ENCODE data around the gene SORBS2. TPM values are rescaled to one million over a fixed set of nuclear protein-coding genes. Genes with fewer than 3 reads are reported as not detected.

The SORBS2 gene
- total RNA-seq, 2 experiments from 2014 or later = not detected

- Mint-ChIP-seq H3K27me3 (ENCODE audit: low read depth) (no peaks in the 10 kb centered on the region), H3K4me3 (no peak overlapping the region), H3K27ac (no peak overlapping the region), H3K36me3 (ENCODE audit: low read depth) (no peaks in the 10 kb centered on the region), H3K4me1 (ENCODE audit: low read depth) (no peaks in the 10 kb centered on the region), H3K9me3 (ENCODE audit: insufficient read depth) (no peaks in the 10 kb centered on the region)
- ATAC-seq = no peak
- POLR2A ChIA-PET = no interaction called here
- CTCF ChIA-PET = no interaction called here
- no peak for DNase-seq
Observed at GRCh38 chr4:185752872-185753271, 59.1 kb downstream of the SORBS2 start.

GRCh38 chr4:185749858-185750257, 62.1 kb downstream of the SORBS2 start:
- POLR2A ChIA-PET = no interaction called here

GRCh38 chr4:185748901-185749390, 63.0 kb downstream of the SORBS2 start:
- Mint-ChIP-seq H3K27ac (no peak overlapping the region), H3K4me3 (no peak overlapping the region), H3K27me3 (ENCODE audit: low read depth) (no peaks in the 10 kb centered on the region), H3K36me3 (ENCODE audit: low read depth) (no peaks in the 10 kb centered on the region), H3K9me3 (ENCODE audit: insufficient read depth) (no peaks in the 10 kb centered on the region), H3K4me1 (ENCODE audit: low read depth) (no peaks in the 10 kb centered on the region)
- DNase-seq (no peak), ATAC-seq (no peak)
- ChIA-PET POLR2A (no interaction called here), CTCF (no interaction called here)

More at GRCh38 chr4:185749858-185750257, 62.1 kb downstream of the SORBS2 start:
- H3K9me3 Mint-ChIP-seq (ENCODE audit: insufficient read depth) = no peaks in the 10 kb centered on the region
- H3K27ac Mint-ChIP-seq = no peak overlapping the region
- H3K4me3 Mint-ChIP-seq = no peak overlapping the region
- CTCF ChIA-PET = no interaction called here
- H3K36me3 Mint-ChIP-seq (ENCODE audit: low read depth) = no peaks in the 10 kb centered on the region
- ATAC-seq = no peak
- no peak for DNase-seq
- no peaks in the 10 kb centered on the region for H3K27me3 Mint-ChIP-seq (ENCODE audit: low read depth)
- no peaks in the 10 kb centered on the region for H3K4me1 Mint-ChIP-seq (ENCODE audit: low read depth)

- Mint-ChIP-seq H3K9me3 (ENCODE audit: insufficient read depth) (no peaks in the 10 kb centered on the region), H3K4me3 (no peak overlapping the region), H3K4me1 (ENCODE audit: low read depth) (no peaks in the 10 kb centered on the region), H3K27me3 (ENCODE audit: low read depth) (peaks cover 2% of the 10 kb centered on the region), H3K36me3 (ENCODE audit: low read depth) (no peaks in the 10 kb centered on the region), H3K27ac (no peak overlapping the region)
- DNase-seq = no peak
- ChIA-PET POLR2A (no interaction called here), CTCF (no interaction called here)
- no peak for ATAC-seq
Observed at GRCh38 chr4:185745891-185746290, 66.1 kb downstream of the SORBS2 start.

GRCh38 chr4:185744946-185745345, 67.0 kb downstream of the SORBS2 start:
- H3K4me3 Mint-ChIP-seq = no peak overlapping the region
- H3K9me3 Mint-ChIP-seq (ENCODE audit: insufficient read depth) = no peaks in the 10 kb centered on the region
- CTCF ChIA-PET = no interaction called here
- peaks cover 2% of the 10 kb centered on the region for H3K27me3 Mint-ChIP-seq (ENCODE audit: low read depth)
- H3K36me3 Mint-ChIP-seq (ENCODE audit: low read depth) = no peaks in the 10 kb centered on the region
- H3K4me1 Mint-ChIP-seq (ENCODE audit: low read depth) = no peaks in the 10 kb centered on the region
- POLR2A ChIA-PET = no interaction called here
- H3K27ac Mint-ChIP-seq = no peak overlapping the region
- DNase-seq (no peak), ATAC-seq (no peak)

- no peak overlapping the region for H3K4me3 Mint-ChIP-seq
- no peaks in the 10 kb centered on the region for H3K36me3 Mint-ChIP-seq (ENCODE audit: low read depth)
- H3K27ac Mint-ChIP-seq = no peak overlapping the region
- peaks cover 2% of the 10 kb centered on the region for H3K27me3 Mint-ChIP-seq (ENCODE audit: low read depth)
- H3K4me1 Mint-ChIP-seq (ENCODE audit: low read depth) = no peaks in the 10 kb centered on the region
- ChIA-PET CTCF (no interaction called here), POLR2A (no interaction called here)
- H3K9me3 Mint-ChIP-seq (ENCODE audit: insufficient read depth) = no peaks in the 10 kb centered on the region
- DNase-seq = no peak
- ATAC-seq = no peak
Observed at GRCh38 chr4:185744488-185744862, 67.5 kb downstream of the SORBS2 start.

- DNase-seq (no peak), ATAC-seq (no peak)
- Mint-ChIP-seq H3K4me1 (ENCODE audit: low read depth) (no peaks in the 10 kb centered on the region), H3K27me3 (ENCODE audit: low read depth) (peaks cover 2% of the 10 kb centered on the region), H3K9me3 (ENCODE audit: insufficient read depth) (no peaks in the 10 kb centered on the region), H3K27ac (no peak overlapping the region), H3K36me3 (ENCODE audit: low read depth) (no peaks in the 10 kb centered on the region), H3K4me3 (no peak overlapping the region)
- ChIA-PET CTCF (no interaction called here), POLR2A (no interaction called here)
Observed at GRCh38 chr4:185743722-185744487, 68.1 kb downstream of the SORBS2 start.

- CTCF ChIA-PET = no interaction called here
- POLR2A ChIA-PET = no interaction called here
- Mint-ChIP-seq H3K27me3 (ENCODE audit: low read depth) (peaks cover 2% of the 10 kb centered on the region), H3K4me1 (ENCODE audit: low read depth) (no peaks in the 10 kb centered on the region), H3K27ac (no peak overlapping the region), H3K36me3 (ENCODE audit: low read depth) (no peaks in the 10 kb centered on the region), H3K9me3 (ENCODE audit: insufficient read depth) (no peaks in the 10 kb centered on the region), H3K4me3 (no peak overlapping the region)
- no peak for DNase-seq
- ATAC-seq = no peak
Observed at GRCh38 chr4:185742766-185743165, 69.2 kb downstream of the SORBS2 start.

GRCh38 chr4:185741795-185742194, 70.2 kb downstream of the SORBS2 start:
- DNase-seq (no peak), ATAC-seq (no peak)
- no peaks in the 10 kb centered on the region for H3K9me3 Mint-ChIP-seq (ENCODE audit: insufficient read depth)
- no peak overlapping the region for H3K4me3 Mint-ChIP-seq
- no peaks in the 10 kb centered on the region for H3K4me1 Mint-ChIP-seq (ENCODE audit: low read depth)
- peaks cover 2% of the 10 kb centered on the region for H3K27me3 Mint-ChIP-seq (ENCODE audit: low read depth)
- no peak overlapping the region for H3K27ac Mint-ChIP-seq
- CTCF ChIA-PET = no interaction called here
- POLR2A ChIA-PET = no interaction called here
- no peaks in the 10 kb centered on the region for H3K36me3 Mint-ChIP-seq (ENCODE audit: low read depth)

GRCh38 chr4:185740471-185740873, 71.5 kb downstream of the SORBS2 start:
- H3K36me3 Mint-ChIP-seq (ENCODE audit: low read depth) = no peaks in the 10 kb centered on the region
- no peaks in the 10 kb centered on the region for H3K4me1 Mint-ChIP-seq (ENCODE audit: low read depth)
- POLR2A ChIA-PET = no interaction called here
- no peak overlapping the region for H3K4me3 Mint-ChIP-seq
- no peaks in the 10 kb centered on the region for H3K9me3 Mint-ChIP-seq (ENCODE audit: insufficient read depth)
- CTCF ChIA-PET = no interaction called here
- DNase-seq (no peak), ATAC-seq (no peak)
- H3K27me3 Mint-ChIP-seq (ENCODE audit: low read depth) = peaks cover 2% of the 10 kb centered on the region
- no peak overlapping the region for H3K27ac Mint-ChIP-seq

- Mint-ChIP-seq H3K27me3 (ENCODE audit: low read depth) (peaks cover 2% of the 10 kb centered on the region), H3K9me3 (ENCODE audit: insufficient read depth) (no peaks in the 10 kb centered on the region), H3K4me3 (no peak overlapping the region), H3K4me1 (ENCODE audit: low read depth) (no peaks in the 10 kb centered on the region), H3K36me3 (ENCODE audit: low read depth) (no peaks in the 10 kb centered on the region), H3K27ac (no peak overlapping the region)
- ChIA-PET CTCF (no interaction called here), POLR2A (no interaction called here)
- ATAC-seq (no peak), DNase-seq (no peak)
Observed at GRCh38 chr4:185738820-185739219, 73.2 kb downstream of the SORBS2 start.

GRCh38 chr4:185738038-185738552, 73.9 kb downstream of the SORBS2 start:
- Mint-ChIP-seq H3K27ac (no peak overlapping the region), H3K27me3 (ENCODE audit: low read depth) (no peaks in the 10 kb centered on the region), H3K4me3 (no peak overlapping the region), H3K4me1 (ENCODE audit: low read depth) (no peaks in the 10 kb centered on the region), H3K36me3 (ENCODE audit: low read depth) (no peaks in the 10 kb centered on the region), H3K9me3 (ENCODE audit: insufficient read depth) (no peaks in the 10 kb centered on the region)
- no peak for DNase-seq
- ChIA-PET CTCF (no interaction called here), POLR2A (no interaction called here)
- no peak for ATAC-seq

- DNase-seq = no peak
- Mint-ChIP-seq H3K27ac (no peak overlapping the region), H3K4me3 (no peak overlapping the region), H3K9me3 (ENCODE audit: insufficient read depth) (no peaks in the 10 kb centered on the region), H3K4me1 (ENCODE audit: low read depth) (no peaks in the 10 kb centered on the region), H3K36me3 (ENCODE audit: low read depth) (no peaks in the 10 kb centered on the region), H3K27me3 (ENCODE audit: low read depth) (no peaks in the 10 kb centered on the region)
- POLR2A ChIA-PET = no interaction called here
- CTCF ChIA-PET = no interaction called here
- ATAC-seq = no peak
Observed at GRCh38 chr4:185737489-185738037, 74.4 kb downstream of the SORBS2 start.

Data from activated CD8-positive, alpha-beta T cell treated with anti-CD3 and anti-CD28 coated beads, Interleukin-2, amount 10 ng/mL, durations not matched to agents 7 days and 5 days (primary cell).